Measurements from ENCODE around the gene ANP32B.
"Not testable (repeated sequence)": the region's sequence is repeated elsewhere in the genome, so short reads cannot be mapped to it uniquely, and the experiment has no call there.

ANP32B gene

DNA sequence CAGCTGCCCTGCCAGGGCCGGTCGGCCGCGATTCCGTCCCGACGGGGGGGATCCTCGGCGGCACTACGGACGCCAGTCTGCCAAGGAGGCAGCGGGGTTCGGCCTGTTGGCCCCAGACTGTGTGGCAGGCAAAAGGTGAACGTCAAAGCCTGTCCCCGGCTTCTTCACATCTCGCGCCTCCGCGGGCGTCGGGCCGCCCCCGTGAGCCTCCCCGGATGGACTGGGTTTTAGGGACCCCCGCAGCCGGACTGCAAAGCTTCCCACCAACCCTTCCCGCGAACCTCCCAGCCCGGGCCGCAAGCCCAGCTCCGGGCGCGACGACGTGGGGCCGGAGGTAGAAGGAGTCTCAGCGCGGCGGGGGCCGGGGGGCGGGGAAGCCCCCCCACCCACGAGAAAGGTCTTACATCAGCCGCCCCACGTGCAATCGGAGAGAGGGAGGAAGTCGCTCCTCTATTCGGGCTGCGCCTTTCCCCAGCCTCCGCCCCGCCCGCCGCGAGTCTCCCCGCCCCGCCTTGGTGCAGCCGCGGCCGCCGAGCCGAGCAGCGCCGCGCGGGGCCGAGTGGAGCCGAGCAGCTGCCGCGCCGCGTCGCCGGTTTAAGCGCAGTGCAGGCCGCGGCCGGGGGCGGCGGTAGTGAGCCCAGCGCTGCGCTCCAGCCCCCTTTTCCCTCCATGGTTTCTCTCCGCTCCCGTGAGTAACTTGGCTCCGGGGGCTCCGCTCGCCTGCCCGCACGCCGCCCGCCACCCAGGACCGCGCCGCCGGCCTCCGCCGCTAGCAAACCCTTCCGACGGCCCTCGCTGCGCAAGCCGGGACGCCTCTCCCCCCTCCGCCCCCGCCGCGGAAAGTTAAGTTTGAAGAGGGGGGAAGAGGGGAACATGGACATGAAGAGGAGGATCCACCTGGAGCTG, at the start of gene ANP32B:
Gene ANP32B (plus strand): TSS at position 659 of the 906 bp plus-strand sequence. CDS start 215 bp downstream, at position 874.
- no peak for DNase-seq

DNA sequence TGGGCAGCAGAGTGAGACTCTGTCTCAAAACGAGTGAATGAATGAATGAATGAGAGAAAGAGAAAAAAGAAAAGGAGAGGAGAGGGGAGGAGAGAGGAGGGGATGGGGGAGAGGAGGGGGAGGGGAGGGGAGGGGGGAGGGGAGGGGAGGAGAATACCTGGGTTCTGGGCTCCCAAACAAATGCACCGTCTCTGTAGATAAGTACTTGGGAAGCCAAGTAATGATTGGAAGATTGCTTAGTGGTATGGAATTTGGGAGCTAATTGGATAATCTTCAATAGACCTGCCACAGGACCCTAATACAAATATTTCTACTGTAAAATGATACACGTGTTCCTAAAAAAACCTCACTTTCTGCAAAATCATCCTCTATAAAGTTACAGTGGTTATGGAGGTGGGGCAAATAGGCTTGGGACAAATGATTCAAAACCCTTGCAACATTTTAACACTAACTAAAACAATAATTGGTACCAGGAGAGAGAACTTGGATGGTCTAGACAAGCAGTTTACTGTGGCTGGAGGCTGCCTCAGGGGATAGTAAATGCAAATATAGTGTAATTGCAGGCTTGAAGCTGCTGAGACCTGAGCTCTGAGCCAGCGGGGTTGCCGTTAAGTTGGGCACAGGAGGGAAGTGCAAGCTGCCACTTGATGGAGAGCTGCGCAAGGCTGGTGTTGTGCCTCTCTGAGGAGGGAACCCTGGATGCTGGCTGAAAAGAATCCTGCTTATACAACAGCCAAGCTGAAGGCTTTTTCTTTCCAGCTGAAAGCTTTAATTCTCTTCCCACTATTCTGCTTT, 48.6 kb upstream of the ANP32B start:
- DNase-seq = no peak

GRCh38 chr9:97935276-97935675, 47.9 kb upstream of the ANP32B start:
- DNase-seq = no peak

GRCh38 chr9:97936998-97937397, 46.1 kb upstream of the ANP32B start:
- DNase-seq = no peak

- no peak for DNase-seq
Observed at GRCh38 chr9:97938081-97938644, 45.0 kb upstream of the ANP32B start, which contains the start of gene HEMGN. Gene HEMGN (minus strand): TSS chr9:97938172. CDS start chr9:97938136, 36 bp downstream.

DNA sequence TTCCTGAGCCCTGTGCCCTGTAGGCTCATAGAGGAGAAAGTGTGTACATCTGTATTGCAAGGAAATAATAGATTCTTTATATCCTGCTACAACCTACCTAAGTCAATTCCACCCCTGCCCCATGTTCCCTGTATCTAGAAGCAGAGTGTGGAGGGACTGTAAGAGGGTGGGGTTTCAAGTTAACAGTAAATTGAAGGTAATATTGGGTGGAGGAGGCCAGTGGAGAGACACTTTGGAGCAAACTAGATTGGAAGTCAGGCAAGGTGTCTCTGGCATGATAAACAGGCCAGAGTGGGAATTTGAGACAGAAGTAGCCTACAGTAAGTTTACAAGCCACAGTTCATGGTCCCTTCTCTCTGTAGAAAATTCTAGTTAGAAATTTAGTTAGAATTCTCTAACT, 42.9 kb upstream of the ANP32B start:
- no peak for DNase-seq

DNA sequence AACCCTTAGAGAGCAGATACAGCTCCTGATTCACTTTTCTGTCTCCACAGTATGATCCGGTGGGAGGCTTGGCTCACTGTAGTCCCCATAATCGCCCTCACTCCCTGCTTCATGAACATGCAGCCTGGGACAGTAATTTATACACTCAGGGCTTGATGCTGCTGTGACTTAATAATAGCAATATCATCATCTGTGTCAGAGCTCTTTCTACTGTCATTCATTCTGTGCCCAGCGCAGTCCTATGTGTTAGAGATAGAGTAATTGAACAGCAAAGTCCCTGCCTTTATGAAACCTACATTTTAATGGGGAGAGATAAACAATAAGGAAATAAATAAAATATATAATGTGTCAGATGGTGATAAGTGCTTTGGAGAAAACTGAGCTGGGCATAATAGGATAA, 42.4 kb upstream of the ANP32B start:
- no peak for DNase-seq

GRCh38 chr9:97941323-97941722, 41.8 kb upstream of the ANP32B start:
- no peak for DNase-seq

GRCh38 chr9:97943308-97943855, 39.8 kb upstream of the ANP32B start:
- DNase-seq = no peak

DNA sequence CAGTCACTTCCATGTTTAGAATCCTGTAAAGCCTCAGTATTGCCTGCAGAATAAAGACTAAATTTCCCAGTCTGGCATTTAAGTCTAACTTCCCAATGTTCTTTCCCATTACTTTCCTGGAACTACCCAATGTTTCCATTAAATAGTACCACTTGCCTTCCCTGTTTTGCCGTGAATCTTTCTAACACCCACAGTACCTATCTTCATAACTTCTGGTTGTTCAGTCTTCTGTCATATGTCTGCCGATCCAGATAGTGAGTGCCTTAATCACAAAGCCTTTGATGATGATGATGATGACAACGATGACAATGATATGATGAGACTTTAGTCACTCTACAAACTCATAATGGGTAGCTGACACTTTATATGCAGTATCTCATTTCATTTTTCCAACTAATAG, 38.5 kb upstream of the ANP32B start:
- no peak for DNase-seq

GRCh38 chr9:97945470-97945869, 37.7 kb upstream of the ANP32B start:
- DNase-seq = not testable (repeated sequence)

DNA sequence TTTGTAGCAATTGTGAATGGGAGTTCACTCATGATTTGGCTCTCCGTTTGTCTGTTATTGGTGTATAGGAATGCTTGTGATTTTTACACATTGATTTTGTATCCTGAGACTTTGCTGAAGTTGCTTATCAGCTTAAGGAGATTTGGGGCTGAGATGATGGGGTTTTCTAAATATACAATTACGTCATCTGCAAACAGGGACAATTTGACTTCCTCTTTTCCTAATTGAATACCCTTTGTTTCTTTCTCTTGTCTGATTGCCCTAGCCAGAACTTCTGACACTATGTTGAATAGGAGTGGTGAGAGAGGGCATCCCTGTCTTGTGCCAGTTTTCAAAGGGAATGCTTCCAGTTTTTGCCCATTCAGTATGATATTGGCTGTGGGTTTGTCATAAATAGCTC, 36.0 kb upstream of the ANP32B start:
- not testable (repeated sequence) for DNase-seq

- not testable (repeated sequence) for DNase-seq
Observed at GRCh38 chr9:97950873-97951272, 32.3 kb upstream of the ANP32B start.

GRCh38 chr9:97954550-97954989, 28.6 kb upstream of the ANP32B start:
- DNase-seq = no peak

GRCh38 chr9:97956331-97956730, 26.8 kb upstream of the ANP32B start:
- DNase-seq = no peak

DNA sequence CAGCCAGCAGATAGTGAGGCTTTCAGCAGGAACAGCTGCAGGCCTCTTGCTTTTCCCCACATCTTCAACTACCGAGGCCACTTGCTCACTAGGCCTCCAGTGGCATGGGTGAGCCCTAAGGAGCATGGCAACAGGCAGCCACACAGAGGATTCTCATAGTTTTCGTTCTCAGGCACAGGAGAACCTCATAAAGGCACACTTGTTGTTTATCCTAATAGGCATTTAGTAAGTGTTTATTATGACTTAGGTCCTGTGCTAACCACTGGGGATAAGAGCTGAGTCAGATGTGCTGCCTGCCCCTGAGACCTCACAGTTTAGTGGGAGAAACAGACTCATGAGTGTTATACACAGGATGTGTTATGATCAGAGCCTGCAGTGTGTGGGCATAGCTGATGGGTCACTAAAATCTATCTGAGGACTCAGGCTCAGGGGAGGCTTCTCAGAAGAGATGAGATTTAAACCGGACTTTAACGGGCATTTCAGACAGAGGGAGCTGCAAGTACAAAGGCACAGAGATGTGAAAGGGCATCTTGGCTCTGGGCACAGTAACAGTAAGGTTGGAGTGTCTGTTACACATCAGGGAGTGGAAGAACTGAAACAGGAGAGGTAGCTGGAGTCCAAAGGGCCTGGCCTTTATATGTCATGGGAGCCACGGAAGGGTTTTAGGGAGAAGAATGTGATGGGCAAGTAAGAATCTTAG, 24.2 kb upstream of the ANP32B start:
- DNase-seq = no peak

DNA sequence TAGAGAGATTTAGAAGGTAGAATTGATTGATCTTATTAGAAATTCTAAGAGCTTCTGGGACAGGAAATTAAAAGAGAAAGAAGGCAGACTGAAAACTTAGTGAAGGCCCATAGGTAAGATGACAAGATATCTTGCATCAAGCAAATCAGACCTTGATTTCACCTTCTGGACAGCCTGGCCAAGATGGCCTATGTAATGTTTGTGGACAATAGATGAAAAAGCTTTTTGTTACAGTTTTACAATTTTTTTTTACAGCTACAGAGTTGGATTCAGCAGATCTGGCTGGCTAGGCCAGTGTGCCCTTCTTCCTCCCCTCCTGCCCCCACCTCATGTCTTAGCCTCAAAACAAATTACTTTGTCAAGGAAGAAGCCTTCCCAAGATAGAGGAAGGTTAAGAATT, 23.6 kb upstream of the ANP32B start:
- no peak for DNase-seq

DNA sequence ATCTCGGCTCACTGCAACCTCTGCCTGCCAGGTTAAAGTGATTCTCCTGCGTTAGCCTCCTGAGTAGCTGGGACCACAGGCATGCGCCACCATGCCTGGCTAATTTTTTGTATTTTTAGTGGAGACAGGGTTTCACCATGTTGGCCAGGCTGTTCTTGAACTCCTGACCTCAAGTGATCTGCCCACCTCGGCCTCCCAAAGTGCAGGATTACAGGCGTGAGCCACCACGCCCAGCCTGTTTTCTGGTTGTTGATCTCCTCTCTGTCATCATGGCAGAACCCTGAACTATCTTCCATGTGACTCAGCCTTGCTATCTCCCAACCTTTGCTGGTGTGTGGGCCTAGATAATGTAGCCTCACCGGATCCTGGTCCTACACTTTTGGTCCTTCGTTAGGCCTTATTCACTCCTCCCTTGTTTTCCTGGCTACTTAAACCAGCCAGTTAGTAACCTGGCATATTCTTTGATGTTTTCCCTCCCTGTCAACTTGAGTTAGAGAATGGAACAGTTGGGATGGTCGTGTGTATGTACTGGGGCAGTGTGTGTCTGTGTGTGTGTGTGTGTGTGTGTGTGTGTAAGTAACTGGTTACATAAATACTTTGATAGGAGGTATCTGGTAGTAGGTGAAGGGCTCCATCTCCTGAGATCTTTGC, 22.3 kb upstream of the ANP32B start:
- DNase-seq = not testable (repeated sequence)

DNA sequence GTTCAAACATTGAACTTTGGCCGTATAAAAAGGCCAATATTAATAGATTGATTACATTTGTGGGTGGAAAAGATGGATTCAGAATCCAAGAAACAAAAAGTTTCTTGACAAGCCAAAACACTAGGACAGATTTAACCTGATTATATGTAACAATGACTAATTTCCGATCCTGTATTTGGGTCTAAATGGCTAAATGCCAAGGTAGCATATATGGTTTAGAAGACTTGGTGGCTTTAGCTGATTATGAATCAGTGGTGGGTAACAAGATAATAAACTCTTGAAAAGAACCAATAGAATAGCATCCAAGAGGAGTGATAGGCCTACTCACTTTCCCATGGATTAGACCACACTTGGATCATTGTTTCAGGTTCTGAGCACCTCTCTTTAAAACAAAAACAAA, 21.8 kb upstream of the ANP32B start:
- DNase-seq = no peak

GRCh38 chr9:97962136-97962535, 21.0 kb upstream of the ANP32B start:
- no peak for DNase-seq

- DNase-seq = no peak
Observed at GRCh38 chr9:97962575-97962974, 20.6 kb upstream of the ANP32B start.

DNA sequence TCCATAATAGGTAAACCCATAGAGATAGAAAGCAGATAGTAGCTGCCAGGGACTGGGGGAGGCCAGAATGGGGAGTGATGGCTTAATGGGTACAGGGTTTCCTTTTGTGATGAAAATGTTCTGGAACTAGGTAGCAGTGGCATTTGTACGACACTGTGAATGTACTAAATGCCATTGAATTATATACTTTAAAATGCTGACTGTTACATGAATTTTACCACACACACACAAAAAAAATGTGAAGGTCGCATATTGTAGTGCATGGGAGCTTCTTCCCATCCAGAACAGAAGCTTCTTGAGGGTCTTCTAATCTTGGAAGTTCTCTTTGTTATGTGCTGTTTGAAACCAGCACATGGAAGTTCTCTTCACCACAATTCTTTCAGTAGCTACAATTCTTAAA, 19.9 kb upstream of the ANP32B start:
- DNase-seq = no peak

Data from SIG-M5 (cell line).